SIG-M5 (cell line): ENCODE measurements around the gene MSANTD3.
"Not testable (repeated sequence)": the region's sequence is repeated elsewhere in the genome, so short reads cannot be mapped to it uniquely, and the experiment has no call there.

Experiments
- DNase-seq: peaks from one replicate; lab custom pipeline; 2025; lab: John Stamatoyannopoulos, UW

MSANTD3 gene

DNA sequence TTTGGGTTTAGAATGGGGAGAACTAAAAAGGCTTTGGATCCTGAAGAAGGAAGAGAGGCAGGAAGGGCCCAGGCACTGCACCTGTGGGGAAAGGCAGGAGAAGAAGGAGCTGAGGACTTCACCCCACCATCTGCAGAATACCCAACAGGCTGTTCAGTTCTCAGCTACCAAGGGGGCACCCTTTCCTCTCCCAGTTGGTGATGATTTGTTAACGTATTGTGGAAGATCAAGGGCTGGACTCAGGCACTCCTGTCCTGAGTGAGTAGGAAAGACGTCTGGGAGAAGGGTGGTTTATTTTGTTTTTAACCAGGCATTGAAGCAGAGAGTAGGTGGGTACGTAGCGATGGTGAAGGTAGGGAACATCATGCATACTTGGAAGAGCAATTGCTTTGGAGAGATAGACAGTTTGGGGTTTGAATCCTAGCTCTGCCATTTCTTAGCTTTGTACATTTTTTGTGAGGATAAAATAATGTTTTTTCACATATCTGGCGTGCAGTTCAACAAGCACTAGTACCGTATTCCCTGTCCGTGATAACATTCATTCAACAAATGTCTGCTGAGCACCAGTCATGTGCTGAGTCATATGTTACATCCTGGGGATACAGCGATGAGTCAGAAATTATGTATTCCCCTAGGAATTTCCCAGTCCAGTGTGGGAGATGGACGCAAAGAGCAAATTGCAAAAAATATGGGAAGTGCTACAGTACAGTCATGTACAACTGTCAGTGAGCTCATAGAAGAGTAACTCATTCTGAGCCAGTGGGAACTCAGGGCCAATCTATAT, 2.1 kb downstream of the MSANTD3 start:
- DNase-seq = no peak

DNA sequence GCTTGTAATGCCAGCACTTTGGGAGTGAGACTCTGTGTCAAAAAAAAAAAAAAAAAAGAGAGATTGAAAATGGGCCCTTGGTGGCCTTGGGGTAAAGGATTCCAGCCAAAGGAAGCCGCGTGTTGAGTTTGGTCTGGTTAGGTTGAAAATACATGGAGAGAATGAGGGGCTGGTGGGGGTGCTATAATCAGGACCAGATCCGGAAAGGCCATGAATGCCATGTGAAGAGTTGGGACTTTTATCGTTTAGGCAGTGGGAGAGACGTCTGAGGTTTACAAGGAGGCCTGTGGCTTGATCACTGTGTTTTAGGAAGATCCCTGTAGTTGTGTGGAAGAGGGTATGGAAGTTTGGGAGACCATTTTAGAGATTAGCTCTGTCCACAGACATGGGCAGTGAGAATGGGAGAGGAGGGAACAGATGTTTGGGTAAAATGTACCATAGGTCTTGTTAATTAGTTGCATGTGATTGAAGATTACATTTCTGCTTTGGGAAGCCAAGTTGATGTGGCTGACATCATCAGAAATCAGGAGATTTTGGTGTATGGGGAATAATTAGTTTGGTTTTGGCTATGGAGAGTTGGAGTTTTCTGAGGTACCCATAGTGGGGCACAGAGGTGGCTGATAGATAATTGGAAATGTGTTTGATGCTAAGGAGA, 3.5 kb downstream of the MSANTD3 start:
- DNase-seq = no peak

DNA sequence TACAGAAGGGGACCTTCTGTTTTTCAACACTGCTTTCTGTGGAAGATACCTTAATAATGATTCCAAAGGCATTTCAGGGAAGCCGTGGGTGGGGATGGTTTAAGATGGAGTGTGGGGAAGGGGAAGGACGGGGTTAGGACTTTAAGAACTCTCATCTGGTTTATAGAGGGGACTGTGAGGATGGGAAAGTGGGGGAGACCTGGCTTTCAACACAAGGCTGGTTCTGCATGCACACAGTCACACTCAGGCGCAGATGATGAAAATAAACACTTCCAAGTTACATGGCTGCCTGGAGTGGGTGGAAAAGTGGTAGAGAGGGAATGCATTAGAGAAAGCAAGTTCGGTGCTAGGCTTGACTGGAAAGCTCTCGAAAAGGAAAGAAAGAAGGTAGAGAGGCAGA, 4.9 kb downstream of the MSANTD3 start:
- DNase-seq = no peak

DNA sequence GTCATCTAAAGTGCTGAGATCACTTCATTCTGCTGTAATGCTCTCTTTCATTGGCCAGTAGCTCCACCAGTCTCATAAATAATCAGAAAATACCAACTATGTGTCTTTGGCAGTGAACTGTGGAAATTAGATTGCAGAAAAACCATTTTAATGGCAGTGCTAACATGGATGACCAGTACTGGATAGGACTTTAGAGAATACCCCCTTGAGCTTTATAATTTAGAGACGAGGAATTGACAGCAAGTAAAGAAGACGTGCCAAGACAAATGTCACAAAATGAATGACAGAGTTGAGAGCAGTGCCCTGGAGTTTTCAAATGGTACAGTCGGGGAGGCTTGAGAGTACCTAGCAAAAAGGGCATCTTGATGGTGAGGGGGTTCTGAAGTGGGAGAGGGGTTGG, 5.8 kb downstream of the MSANTD3 start:
- no peak for DNase-seq

DNA sequence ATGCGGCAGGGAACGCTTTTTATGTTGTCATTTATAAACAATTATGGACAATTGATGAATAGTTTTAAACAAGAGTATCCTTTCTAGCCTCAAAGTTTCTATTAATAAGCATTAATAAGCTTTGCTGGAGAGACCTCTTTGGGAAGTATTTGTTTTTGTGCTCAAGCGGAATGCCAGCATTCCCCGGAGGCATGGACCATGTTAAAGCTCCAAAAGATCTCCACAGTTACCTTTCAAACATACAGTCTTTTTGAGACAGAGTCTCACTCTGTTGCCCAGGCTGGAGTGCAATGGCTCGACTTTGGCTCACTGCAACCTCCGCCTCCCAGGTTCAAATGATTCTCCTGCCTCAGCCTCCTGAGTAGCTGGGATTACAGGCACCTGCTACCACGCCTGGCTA, 9.6 kb downstream of the MSANTD3 start:
- DNase-seq = no peak

DNA sequence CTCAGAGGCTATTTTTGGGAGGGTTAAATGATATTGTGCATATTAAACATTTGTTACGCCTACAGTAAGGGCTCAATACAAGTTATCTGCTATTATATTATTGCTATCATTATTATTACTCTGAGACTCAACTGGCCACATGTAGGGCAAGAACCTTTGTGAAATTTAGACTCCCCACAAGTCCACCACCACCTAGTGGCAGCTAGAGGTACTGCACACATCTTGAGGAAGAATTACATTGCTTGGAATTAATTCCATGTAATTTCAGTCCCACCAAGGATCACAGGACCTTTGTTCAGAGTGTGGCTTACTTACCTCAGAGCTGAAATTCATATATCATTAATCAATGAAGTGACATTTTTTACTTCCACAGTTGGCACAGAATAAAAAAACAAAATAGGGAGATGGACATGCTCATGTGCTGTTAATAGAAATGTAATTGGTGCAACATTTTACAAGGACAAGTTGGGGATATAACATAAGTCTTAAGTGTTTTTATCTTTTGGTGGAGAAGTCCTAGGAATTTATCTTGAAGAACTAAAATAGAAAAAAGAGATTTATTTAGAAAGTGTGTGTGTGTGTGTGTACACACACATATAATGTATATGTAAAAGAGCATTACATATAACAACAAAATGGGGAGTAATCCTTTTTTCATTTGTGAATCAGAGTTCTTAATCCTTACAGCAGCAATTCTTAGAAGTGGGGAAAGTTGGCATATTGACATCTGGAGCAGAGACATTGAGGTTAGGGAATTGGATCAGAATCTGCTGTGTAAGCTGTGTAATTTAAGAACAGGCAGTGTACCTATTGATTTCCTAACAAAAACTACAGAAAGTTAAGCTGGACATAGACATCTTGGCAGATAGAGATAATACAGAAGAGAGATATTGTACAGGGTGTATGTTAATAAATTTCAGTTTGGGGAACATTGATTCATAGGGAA, 11.2 kb downstream of the MSANTD3 start:
- peak; percentile 9 for DNase-seq

DNA sequence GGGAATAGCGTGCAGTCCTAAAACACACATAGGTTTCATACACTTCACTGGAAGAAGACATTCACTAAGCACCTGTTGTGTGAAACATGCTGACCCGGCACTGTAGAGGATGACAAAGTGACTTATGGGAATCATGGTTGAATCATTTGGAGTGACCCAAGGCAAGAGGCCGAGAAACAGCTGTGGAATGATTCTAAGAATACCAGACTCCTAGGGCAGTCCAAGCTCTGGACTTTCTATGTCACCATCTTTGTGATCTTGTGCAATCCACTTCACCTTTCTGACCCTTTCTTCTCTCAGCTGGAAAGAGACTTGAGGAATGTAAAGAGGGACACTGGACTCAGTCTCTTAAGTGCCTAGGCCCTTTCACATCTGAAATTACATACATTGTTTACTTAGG, 13.1 kb downstream of the MSANTD3 start:
- DNase-seq = no peak

DNA sequence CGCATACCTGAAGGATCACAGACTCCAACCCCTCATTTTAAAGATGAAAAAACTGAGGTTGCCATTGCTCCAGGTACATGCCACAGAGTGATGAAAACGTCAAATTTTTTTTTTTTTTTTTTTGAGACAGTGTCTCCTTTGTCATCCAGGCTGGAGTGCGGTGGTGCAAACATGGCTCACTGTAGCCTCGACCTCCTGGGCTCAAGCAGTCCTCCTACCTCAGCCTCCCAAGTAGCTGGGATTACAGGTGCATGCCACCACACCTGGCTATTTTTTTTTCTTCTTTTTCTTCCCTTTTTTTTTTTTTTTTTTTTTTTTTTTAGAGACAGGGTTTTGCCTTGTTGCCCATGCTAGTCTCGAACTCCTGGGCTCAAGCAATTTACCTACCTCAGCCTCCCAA, 13.5 kb downstream of the MSANTD3 start:
- not testable (repeated sequence) for DNase-seq

DNA sequence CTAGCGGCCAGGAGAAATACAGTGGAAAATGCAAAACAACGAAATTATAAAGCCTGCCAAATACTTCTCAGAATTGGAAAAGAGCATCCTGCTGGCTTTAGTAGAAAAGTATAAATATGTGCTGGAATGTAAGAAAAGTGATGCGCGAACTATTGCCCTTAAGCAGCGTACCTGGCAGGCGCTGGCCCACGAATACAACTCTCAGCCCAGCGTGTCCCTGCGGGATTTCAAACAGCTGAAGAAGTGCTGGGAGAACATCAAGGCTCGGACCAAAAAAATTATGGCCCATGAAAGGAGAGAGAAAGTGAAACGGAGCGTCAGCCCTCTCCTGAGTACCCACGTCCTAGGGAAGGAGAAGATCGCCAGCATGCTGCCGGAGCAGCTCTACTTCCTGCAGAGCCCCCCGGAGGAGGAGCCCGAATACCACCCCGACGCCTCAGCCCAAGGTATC, 15.0 kb downstream of the MSANTD3 start:
- DNase-seq = no peak

DNA sequence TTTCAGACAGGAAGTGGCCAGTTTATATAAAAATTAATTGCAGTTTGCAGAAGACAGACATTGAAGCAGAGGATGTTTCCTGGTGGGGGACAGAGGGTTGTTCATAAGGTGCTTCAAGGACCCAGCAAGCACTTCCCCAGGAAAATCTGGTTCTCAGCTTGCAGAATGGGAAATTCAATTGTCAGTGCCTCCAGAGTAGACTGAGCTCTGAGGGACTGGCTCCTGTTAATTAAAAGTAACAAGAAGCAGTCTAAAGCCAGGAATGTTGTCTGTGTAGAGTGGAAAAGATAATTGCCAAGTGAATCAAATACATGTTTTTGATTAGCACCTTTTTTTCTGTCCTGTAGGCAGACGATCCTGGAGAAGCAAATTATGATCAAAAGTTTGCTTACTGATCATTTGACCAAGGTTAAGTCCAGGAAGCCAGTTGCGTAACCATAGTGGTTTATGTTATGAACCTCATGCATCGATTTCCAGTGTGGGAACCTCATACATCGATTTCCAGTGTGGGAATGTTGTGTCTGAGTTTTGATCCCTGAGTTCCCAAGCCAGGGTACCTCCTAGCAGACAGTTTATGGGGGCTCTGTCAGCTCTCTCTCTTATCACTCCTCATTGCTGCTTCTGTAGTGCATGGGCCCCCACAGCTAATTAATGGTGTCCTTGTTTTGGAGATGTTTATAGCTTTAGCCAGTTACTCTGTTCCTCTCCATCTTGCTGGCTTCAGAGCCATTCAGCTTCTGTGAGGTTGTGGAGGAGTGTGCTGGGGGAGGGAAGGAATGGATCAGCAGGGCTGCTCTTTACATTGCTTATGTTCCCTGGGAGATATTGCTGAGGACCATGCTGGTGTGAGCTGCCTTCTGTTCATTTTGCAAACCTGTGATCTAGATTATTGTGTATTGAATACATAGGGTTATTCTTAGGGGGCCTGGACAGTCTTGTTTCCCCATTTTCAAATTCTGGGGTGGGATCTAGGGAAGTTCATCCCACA, 17.1 kb downstream of the MSANTD3 start:
- no peak for DNase-seq

DNA sequence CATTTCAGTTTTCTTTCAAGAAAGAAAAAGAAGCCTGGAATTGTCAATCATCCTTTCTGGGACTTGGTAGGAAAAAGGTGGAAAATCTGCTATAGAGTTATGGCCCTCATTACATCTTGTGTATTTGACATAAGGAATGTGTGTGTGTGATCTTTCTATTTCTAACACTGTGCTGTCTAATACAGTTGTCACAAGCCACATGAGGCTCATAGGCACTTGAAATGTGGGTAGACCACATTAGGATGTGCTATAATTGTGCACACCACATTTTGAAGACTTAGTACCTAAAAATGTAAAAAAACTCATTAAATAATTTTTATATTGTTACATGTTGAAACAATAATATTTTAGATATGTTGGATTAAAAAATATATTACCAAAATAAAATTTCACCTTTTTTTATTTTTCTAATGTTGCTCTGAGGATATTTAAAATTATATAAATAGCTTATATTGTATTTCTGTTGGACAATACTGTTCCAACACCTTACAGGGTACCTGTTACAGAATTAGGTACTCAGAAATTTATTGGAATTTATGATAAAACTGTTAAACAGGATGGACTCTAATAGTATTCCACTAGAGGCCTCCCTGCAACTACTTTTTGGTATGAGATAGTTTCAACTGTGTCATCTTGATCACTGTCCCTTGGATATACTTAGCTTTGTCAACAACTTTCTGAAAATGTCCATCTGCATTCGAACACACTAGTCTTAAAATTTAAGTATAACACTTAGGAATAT, 18.4 kb downstream of the MSANTD3 start:
- no peak for DNase-seq

DNA sequence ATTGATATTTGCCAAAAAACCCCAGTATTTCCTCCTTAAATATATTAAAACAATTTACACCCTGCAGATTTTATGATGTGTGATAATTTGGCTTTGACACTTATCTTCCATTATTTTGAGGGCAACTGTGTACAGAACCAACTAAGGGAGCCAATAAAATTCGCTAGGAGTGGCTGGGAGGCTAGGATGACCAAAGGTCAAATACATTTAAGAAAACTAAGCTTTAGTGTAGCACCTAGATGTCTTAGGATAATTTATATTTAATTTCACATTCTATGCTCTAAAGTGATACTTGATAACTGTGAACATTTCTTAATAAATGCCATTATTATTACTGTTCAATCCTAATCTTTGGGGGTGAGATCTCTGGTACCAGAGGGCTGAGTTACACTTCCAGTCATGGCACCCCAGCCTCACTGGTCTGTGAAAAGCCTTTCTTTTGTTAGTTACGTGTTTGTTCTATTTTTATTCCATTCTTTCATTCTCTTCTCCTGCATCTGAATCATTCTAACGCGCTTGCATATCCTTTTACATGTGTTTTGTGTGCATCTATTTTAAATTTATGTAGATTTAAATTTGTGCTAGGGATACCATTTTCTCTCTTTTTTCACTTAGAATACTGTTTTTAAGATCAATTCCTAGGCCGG, 19.1 kb downstream of the MSANTD3 start:
- DNase-seq = no peak

DNA sequence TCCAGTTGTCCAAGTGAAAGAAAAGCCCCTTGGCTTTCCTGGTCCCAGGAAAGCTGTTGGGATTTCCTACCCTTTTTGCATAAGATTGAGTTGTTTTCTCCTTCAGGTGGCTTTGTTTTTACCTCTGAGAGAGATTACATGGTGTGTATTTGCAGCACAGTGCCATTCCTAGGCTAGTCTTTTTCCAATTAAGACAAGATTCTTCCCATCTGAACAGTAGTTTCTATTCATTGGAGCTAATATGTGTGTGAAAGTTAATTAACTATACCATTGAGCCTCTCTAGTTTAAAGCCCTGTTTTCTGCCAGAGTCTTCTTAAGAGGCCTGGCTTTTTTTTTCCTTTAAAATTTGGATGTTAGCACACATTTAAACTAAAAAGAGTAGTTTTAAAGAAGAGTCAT, 20.1 kb downstream of the MSANTD3 start:
- no peak for DNase-seq

DNA sequence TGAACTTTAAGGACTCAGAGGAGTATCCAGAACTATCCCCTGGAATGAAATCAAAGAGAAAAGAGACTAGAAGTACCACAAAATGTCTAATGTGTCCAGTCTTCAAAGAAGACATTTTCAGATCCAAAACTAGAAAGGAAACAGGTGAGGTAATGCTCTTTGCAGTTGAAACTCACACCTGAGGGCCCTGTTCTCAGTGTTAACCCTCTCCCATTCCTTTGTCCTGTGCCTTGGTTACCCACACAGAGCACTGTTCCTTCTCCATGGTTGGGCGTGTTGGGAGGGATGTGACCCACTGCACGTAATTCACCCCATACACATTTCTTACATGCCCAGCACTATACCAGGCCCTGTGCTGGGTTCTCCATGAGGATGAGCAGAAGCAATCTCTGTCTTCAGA, 21.3 kb downstream of the MSANTD3 start:
- DNase-seq = no peak

DNA sequence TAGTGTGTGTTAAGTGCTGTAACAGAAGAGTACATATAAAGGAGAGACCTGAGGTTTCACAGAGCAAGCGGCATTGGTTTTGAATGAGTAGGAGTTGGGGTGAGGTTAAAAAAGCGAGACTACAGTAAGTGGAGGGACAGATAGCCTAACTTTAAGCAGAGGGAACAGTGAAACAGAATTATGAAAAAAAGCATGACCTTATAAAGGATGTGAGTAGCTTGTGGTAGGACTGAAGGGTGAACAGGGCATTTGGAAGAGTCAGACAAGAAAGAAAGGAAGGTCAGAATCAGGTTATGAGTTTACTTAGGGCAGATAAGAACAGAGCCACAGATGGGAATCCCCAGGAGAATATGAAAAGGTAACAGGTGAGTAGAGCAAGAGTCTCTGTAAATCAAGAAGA, 22.5 kb downstream of the MSANTD3 start:
- no peak for DNase-seq

DNA sequence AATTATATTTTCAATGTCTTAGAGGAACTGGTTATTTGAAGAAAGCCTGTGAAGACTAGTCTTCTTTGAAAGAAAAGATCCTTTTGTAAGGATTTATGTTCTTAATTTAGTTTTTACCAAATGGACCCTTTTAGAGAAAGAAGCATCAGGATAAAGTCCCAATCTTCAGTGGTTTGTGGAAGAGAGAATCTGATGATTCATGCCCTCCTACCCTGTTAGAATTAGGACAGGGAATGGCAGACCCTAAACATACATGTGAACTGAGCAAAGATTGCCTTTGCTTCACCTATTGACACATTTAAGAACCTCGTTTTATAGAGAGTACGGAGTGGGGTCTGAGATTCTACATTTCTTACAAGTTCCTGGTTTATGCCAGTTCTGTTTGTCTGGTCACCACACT, 26.0 kb downstream of the MSANTD3 start:
- no peak for DNase-seq

DNA sequence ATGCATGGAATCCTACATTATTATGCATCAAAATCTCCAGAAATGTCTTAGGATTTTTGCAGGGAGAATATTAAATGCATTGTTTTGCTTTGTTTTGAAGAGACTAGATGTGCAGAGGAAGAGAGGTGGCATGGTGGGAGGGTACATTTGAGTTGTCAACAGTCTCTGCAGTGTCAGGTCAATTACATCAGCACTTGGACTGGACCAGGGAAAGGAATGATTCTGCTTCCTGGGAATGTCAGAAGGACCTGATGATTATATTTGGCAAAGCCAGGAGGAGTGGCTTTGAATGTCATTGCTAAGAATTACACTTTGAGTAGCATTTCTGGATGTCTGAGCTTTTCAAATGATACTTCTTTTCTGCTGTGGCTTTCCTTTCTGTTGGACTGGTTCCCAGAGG, 28.5 kb downstream of the MSANTD3 start:
- no peak for DNase-seq

DNA sequence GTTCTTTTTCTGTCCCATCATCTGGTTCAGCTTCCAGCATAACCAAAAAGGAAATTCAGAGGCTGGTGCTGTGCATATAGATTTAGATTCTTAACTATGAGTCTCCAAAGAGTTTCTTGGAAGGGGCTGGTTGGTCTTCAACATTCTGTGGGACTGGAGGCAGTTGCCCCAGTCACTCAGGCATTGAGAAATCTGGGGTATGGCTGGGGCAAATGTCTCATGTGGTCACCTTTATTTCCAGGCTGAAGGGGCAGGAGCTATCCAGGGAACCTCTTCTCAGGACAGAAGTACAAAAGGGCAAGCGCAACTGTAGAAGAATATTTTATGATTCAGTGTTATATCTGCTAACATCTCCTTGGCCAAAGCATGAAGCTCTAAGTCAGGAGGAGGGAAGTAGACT, 30.6 kb downstream of the MSANTD3 start:
- no peak for DNase-seq

DNA sequence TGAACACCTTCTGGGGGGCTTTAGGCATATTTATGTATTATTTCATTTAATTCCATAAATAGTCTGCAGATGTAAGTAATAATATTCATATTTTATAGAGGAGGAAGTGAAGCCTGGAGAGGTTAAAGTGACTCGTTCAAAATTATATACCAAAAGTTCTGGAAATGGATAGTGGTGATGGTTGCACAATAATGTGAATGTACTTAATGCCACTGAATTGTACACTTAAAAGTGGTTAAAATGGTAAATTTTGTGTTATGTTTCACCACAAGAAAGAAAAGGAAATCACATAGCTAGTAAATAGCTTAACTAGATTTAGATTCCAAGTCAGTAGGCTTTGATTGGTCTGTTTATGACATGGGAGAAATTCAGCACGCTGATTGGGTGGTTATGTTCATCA, 33.0 kb downstream of the MSANTD3 start:
- no peak for DNase-seq

DNA sequence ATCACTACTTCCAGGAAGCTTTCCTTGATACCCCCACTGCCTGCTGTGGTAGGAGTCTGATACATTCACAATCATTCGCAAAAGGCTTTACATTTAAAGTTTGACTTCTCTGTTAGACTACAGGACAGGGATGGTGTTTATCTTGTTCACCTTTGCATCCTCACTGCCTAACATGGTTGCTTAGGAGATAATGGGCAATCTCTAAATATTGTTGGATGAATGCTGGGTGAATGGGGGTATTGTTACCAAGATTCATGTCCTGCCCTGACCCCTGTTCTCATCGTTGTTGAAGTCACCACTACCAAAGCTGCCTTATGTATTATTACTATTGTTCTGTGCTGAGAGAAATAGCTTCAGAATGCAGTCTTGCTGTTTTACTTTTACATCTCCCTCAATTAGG, 38.3 kb downstream of the MSANTD3 start:
- DNase-seq = no peak
